ENCODE data around the gene C12orf75.
"Not testable (repeated sequence)": the region's sequence is repeated elsewhere in the genome, so short reads cannot be mapped to it uniquely, and the experiment has no call there.

C12orf75 gene

DNA sequence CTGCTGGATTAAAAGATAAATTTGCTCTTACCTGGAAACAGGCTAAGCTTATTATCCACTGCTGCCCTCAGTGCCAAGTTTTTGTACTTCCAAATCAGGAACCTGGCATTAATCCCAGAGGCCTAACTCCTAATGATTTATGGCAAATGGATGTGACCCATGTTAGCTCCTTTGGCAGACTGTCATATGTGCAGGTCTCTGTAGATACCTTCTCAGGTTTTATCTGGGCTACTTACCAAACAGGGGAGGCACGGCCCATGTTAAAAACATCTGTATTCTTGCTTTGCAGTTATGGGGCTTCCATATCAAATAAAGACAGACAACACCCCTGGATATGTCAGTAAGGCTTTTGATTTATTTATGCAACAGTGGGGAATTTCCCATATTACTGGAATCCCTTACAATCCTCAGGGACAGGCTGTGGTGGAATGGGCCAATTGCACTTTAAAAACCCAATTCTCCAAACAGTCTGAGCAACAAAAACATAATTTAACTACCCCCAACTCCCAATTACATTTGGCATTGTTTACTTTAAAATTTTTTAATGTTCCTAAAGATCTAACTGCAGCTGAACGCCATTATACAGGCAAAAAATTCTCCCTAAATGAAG lies 19.9 kb upstream of the C12orf75 start:
- not testable (repeated sequence) for DNase-seq (ENCODE audit: low spot score)

DNA sequence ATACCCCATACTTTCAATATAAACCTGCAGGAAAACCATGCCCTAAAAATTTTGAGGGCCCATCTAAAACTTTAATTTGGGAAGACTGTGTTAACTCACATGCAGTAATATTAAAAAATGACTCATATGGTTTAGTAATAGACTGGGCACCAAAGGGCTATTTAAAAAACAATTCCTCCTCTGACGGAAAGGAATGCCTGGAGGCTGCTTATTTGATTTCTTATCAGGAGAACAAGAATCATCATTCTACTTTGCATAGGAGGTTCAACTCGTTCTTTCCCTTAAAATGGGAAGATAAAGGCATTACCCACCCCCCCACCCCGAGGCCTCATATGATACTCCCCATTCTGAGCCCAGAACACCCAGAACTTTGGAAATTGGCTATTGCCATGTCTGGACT lies 18.6 kb upstream of the C12orf75 start:
- DNase-seq (ENCODE audit: low spot score) = not testable (repeated sequence)

DNA sequence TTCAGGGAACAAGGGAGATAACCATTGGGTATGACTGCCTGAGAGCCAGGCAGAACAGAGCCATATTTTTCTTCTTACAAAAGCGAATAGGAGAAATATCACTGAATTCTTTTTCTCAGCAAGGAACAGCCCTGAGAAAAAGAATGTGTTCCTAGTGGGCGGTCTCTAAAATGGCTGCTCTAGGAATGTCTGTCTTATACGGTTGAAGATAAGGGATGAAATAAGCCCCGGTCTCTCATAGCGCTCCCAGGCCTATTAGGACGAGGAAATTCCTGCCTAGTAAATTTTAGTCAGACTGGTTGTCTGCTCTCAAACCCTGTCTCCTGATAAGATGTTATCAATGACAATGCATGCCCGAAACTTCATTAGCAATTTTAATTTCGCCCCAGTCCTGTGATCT lies 16.7 kb upstream of the C12orf75 start:
- DNase-seq (ENCODE audit: low spot score) = not testable (repeated sequence)

DNA sequence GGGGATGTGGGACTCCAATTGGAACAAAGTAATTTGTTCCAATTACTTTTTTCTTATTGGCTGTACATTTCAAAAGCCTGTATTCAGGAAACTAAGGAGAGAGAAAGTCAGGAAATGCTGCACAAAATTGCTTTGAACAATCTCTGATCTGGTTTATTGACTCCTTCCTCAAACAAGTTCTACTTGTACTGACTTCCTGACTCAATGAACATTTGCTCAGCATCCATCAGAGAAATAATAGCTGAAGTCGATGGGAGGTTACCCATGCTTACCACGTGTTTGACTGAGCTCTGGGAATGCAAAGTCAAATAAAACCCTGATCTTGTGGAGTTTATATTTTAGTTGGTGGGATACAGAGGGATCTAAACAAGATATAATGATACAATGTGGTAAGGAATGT lies 15.4 kb upstream of the C12orf75 start:
- no peak for DNase-seq (ENCODE audit: low spot score)

DNA sequence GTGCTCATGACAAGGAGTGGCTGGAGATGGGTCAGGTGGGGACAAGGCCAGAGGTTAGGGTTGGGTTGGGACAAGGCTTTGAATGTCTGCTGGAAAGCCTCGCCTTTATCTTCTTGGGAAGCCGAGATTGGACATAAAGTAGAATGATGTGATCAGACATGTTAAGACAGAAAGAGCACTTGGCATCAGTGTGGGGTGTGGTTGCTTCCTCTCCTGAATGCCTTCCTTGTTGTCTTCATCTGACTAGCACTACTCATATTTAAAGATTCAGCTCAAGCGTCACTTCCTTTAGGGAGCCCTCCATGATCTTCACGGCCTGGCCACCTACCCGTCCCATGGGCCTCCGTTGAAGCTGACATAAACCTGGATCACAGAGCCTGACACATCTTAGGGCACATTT lies 14.8 kb upstream of the C12orf75 start:
- DNase-seq (ENCODE audit: low spot score) = no peak

DNA sequence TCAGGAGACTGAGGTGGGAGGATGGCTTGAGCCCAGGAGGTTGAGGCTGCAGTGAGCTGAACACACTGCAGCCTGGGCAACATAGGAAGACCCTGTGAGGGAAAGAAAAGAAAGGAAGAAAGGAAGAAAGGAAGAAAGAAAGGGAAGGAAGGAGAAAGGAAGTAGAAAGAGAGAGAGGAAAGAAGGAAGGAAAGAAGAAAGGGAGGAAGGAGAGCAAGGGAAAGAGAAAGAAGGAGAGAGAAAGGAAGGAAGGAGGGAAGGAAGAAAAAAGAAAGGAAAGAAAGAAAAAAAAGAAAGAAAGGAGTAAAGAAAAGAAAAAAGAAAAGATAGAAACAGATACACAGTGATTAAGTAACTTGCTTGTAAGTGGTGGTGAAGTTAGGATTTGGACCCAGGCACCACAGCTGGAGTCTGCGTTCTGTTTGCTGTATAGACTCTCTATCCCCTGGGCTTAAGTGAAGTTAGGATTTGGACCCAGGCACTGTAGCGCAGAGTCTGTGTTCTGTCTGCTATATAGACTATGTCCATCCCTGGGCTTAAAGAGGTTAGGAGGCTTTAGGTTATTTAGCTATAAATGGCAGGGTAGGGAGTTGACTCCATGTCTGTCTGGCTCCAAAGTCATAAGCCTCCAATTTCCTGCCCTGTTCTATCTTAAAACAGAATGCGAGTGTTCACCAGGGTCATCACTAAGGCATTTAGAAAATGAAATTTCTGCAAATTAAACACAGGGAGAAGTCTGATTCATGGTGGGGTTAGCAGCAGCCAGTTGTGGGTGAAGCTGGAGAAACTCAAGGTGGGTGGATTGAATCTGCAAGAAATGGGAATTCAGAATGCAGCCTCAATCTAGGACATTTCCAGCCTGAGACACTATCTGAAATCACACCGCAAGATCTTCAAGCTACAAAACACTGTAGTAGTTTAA lies 13.3 kb upstream of the C12orf75 start:
- DNase-seq (ENCODE audit: low spot score) = no peak

DNA sequence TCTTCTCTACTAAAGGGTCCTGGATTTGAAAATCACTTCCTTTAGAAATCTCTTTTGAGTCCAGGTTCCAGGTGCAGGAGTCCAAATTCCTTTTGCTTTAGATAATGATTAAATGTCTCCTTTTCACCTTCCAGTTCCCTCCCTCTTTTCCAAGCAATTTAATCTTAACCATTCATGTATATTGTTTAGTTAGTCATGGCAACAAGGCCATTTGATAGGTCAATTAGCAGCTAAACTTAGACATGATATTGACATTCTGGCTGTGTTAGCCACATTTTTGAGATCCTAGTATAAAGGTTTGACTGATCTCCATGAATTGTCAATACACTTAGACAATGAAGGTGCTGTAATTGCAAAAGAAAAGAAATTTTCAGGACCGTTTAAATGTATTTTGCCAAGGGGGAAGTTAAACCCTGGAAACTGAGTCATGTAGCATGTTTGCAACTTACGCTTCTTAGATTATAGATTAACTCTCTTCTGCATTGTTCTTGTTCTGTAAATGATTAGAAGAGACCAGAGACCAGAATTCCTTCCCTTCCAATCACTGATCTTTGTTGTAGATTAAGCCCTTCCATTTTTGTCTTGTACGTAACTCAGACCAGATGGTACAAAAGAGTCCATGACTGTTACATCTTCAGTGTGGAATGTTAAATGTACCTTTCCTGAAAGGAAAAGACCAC lies 12.4 kb upstream of the C12orf75 start:
- no peak for DNase-seq (ENCODE audit: low spot score)

DNA sequence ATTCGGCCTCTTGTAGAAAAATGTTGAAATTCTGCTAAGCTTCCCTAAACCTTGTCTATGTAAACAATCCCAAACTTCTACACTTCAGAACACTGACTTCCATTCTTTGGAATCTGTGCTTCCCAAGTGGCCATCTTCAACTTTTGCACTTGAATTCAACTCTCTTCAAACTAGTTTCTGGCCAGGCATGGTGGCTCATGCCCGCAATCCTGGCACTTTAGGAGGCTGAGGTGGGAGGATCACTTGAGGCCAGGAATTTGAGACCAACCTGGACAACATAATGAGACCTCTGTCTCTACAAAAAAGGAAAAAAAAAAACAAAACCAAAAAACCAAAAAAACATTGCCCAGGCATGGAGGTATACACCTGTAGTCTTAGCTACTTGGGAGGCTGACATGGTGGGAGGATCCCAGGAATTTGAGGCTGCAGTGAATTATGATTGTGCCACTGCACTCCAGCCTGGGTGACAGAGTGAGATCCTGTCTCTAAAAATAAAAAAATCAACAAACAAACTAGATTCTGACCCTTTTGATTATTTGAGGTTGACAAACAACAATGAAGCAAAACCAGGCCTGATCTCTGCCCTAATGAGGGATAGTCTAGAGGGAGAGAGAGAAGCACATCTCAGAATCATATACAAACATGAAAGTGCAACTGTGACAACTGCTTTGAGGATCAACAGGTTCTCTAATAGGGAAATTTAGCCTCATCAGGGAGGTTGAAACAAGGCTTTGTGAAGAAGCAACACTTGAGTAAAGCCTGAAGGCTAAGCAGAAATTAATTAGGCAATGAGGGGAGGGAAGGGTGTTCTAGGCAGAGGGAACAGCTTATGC lies 11.6 kb upstream of the C12orf75 start:
- DNase-seq (ENCODE audit: low spot score) = no peak

DNA sequence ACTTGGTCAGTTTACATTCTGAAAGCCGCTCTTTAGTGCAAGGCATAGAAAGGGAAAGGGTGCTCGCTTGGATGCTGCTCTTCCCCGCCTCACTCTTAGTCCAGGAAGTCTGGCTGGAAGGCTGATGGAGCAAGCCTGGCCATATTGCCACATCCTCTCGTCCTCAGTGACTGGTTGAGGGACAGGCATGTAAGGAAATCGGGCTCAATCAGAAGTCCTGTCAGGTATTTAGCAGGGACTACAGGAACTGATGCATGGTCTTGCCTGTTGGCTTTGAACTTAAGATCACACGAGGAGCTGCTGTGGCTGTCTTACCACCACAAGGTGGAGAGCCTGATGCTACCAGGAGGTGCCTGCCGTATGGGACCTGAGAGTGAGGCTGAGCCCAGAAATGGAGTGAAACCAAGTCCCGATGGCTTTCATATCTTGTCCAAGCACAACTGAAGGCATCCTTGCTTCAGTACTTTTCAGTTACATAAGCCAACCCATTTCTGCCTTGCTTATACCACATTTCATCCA lies 10.7 kb upstream of the C12orf75 start:
- no peak for DNase-seq (ENCODE audit: low spot score)

DNA sequence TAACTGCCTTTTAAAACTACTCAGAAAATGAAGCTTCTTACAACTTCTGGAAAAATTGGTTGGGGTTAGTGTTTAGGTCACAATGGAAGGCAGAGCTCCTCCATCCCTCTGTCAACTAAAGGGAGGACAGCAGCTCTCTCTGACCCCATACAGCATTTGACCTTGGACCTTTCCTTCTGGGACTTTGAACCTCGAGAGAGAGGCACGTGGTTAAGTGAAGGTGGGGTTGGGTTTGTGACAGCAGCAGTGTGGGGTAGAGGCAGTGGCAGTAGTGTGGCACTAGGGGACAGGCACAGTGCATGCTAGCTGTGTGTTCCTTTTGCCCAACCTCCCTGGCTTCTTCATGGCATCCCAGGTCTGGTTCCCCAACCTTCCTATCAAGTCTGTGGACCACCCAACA lies 9.4 kb upstream of the C12orf75 start:
- DNase-seq (ENCODE audit: low spot score) = no peak

DNA sequence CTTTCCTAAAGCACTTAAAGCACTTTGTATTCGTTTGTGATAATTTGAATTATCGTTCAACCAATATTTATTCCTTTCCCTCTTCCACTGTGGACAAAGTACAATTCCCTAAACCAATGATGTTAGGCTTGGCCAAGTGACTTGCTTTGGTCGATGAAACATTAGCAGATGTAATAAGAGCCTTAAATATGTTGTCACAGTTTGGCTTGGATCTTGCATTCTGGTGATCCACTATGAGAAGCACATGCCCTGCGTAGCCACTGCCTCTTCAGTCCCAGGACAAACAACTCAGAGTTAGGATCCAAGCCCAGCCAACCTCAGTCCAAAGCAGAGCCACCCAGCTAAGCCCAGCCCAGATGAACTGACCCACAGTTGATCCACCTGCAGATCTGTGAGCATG lies 8.4 kb upstream of the C12orf75 start:
- no peak for DNase-seq (ENCODE audit: low spot score)

DNA sequence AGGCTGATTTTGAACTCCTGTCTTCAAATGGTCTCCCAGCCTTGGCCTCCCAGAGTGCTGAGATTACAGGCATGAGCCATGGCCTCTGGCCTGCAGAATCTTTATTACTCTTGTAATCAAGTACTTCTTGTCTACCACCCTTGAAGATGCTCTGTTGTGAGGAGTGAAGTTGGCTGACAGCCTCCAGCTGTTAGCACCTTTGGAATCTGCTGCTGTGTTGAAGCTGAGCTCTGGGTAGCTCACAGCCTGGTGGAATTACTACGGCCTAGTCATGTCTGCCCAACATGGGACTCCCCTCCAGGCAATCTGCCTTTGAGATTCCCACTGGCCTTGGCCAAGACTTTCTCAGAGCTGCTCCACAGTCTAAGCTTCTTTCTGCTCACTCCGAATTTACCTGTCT lies 5.8 kb upstream of the C12orf75 start:
- no peak for DNase-seq (ENCODE audit: low spot score)

DNA sequence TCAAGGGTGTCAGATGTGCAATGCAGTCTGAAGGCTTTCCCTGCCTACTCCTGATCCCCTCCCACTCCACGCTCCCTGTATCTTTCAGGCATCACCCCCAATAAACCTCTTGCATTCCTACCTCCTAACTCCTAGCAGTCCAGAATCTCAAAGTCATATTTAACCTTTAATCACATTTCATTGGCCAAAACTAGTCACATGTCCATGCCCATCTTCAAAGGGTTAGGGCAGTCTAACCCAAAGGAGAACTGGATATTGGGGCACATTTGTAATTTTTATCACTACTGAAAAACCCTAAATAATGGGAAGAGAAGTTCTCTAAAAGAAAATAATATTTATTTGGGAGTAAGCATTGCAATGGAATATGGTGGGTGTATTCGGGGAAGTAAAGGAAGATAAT lies 5.4 kb upstream of the C12orf75 start:
- no peak for DNase-seq (ENCODE audit: low spot score)

DNA sequence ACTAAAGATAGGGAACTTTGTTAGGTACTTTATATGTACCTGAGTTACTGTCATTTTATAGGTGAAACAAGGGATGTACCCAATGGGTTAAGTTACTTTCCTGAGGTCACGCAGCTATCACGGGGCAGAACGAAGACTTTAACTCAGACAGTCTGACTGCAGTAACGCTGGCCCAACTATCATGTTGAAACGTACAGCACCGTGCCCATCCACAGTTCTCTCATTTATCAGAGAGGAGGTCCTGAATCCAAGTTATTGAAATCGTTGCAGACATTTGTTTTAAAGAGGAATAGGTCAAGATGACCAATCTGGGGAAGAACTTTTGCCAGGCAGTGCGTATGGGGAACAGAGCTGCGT lies 587 bp upstream of the C12orf75 start:
- no peak for DNase-seq (ENCODE audit: low spot score)

DNA sequence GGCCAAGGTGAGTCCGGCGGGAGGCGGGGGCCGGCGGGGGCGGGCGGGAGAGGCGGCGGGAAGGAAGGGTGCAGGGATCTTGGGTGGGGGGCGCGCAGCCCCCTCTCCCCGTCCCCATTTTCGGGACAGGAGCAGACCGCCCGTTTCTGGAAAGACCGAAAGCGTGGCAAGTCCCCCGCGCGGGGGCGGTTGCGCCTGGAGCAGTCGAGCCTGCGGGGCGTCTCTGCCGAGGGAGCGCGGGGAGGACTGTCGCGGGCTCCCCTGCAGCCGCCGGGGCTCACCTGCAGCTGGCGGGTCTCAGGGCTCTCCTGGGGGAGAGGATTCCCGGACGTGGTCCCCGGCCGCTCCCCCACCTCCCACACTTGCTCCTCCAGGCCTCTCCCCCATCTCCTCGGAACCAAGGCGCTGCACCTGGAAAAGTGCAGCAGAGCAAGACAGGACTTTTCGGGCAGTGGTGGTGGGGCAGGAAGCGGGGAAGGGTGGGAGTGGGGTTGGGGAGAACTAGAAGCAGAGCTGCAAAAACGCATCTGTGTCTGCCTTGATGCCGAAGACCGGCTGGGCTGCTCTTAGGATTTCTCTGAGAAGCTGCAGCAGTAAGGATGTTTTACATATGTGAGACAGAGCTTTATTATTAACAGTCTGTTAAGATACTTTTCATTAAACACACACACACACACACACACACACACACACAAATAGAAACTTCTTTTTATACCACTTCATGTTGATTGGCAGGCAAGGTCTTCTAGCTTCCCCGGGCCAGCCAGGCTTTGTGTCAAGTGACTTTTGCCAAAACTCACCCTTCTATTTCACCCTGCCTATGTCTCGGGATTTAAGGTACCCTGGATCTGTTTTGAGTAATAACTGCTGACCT lies 677 bp downstream of the C12orf75 start:
- no peak for DNase-seq (ENCODE audit: low spot score)

DNA sequence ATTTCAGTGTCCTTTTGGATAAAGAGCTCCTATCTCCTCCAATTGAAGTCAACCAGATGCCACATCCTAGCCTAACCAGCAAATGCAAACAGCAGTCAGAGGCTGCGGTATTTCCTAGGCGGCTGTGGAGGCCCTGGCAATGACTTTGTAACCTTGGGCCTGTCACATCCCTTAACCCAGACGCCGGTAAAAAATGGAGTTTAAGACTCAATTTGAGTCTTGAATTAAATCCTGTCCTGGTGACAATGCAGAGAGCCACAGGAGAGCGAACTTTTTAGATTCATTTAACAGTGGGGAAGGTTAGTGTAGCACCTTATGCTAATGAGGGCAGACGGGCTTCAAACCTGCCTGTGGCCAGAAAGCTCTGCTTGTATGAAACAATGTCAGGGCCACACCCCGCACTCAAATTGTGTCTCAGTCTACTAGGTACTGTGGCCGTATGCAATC lies 1.3 kb downstream of the C12orf75 start:
- DNase-seq (ENCODE audit: low spot score) = no peak

DNA sequence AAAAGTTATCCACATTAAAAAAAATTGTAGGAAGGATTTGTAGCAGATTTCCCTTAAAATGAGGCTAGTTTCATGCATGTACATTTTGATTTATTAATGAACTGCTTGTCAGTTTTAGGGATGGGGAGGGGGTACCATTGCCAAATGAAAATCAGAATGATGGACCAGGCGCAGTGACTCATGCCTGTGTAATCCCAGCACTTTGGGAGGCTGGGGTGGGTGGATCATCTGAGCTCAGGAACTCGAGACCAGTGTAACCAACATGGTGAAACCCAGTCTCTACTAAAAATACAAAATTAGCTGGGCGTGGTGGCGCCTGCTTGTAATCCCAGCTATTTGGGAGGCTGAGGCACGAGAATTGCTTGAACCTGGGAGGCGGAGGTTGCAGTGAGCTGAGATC lies 1.8 kb downstream of the C12orf75 start:
- not testable (repeated sequence) for DNase-seq (ENCODE audit: low spot score)

DNA sequence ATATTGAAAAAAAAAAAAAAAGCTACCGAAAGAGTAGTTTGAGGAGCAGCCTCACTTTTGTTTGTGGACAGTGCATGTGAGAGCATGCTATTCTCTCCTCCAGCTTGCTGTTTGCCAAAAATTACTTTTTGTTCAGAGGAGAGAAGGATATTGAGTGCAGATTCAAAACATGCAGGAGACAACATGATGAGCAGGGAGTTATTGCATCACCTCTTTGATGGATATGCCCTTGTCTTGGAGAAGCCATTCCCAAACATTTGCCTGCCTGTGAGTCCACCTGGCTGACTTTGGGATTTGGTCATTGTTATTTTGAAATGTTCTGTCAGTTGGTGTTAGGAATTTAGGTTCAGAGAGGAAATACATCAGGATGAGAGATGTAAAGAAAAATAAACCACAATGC lies 2.4 kb downstream of the C12orf75 start:
- DNase-seq (ENCODE audit: low spot score) = no peak

DNA sequence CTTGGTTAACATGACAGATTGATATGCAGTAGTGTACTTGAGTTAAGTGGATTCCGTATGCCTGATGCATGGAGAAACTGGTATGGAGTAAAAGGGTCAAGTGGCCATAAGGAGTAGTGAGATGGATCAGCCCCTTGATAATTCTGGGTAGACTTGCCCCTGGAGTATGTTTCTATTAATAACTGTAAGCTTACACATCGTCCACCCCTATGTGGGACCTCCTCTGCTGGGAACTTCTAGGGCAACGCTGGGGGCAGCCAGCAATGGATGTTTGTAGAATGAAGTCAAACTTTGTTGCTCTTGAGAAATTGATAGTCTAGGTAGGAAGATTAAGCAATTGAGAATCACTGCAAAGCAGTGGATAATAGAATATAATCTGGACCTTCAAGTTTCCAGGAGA lies 3.5 kb downstream of the C12orf75 start:
- no peak for DNase-seq (ENCODE audit: low spot score)

DNA sequence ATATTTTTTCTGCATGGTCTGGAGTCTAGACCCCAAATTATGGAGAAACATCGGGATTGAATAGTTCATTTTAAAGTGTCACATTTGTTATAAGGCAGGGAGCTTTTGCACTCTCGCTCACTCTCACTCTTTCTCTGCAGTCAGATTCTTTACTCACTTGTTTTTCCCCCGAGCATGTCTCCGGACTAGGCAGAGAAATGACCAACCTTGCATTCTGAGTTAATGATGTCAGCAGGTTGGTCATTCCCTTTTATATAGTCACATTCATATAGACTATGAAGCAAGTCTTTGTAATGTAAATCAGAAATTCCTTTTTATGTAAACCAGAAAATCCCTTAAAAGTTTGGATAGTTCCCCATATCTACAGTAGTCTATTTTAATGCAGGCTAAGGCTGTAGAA lies 4.1 kb downstream of the C12orf75 start:
- no peak for DNase-seq (ENCODE audit: low spot score)

DNA sequence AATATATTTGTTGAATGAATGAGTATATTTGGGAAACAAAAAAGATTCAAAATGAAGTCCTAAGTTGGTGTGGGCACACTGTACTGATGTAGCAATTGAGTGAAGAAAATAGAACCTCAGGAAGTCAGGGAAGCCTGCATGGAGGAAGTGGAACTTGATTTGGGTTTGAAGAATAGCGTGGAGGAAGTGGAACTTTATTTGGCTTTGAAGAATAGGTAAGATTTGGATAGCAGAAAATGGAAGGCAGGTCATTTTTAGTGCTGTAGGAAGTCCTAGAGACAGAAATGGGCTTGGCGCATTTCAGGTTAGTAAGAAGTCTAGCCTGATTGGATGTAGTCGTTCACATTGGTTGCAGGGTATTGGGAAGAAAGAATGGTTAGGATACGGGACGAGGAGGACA lies 5.4 kb downstream of the C12orf75 start:
- no peak for DNase-seq (ENCODE audit: low spot score)
